ENCODE measurements around the gene PRSS36. TPM values are rescaled to one million over a fixed set of nuclear protein-coding genes. Genes with fewer than 3 reads are reported as not detected.

Gene PRSS36
- total and polyA plus RNA-seq, 9 of the 15 experiments (the other 6 are each of a cell fraction or from before 2014, with no cell fraction given), result 0.09 to 1.2 (median 0.54) TPM; not detected in 2

GRCh38 chr16:31117384-31118222, 32.3 kb downstream of the PRSS36 start, which contains the start of gene KAT8 (continued):
- TF ChIP-seq ZNF408 (CRISPR knock-in tag; IDR thresholded peaks at IDR 0.05; ENCODE audit: low read depth), result no peak
- TF ChIP-seq ZNF143 (CRISPR knock-in tag; IDR thresholded peaks at IDR 0.05), result no peak
- no peak for TF ChIP-seq ZC3H4 (CRISPR knock-in tag; IDR thresholded peaks at IDR 0.05; ENCODE audit: borderline replicate concordance)
- TF ChIP-seq IRF2 (CRISPR knock-in tag; IDR thresholded peaks at IDR 0.05), result no peak
- TF ChIP-seq GATA2 (CRISPR knock-in tag; IDR thresholded peaks at IDR 0.05), result no peak
- TF ChIP-seq USF1 (CRISPR knock-in tag; IDR thresholded peaks at IDR 0.05), result no peak
- TF ChIP-seq ZKSCAN8 (CRISPR knock-in tag; IDR thresholded peaks at IDR 0.05), result no peak
- TF ChIP-seq CSDE1 (IDR thresholded peaks at IDR 0.05), result no peak
- 0 out of 2 replicates have a peak, but pooled peaks have one; percentile 39 for TF ChIP-seq GATAD2B (IDR thresholded peaks at IDR 0.05; ENCODE audit: borderline replicate concordance)
- TF ChIP-seq ZBTB1 (CRISPR knock-in tag; IDR thresholded peaks at IDR 0.05; ENCODE audit: borderline replicate concordance, low read depth), result peak; percentile 82
- TF ChIP-seq EGR1 (conservative IDR thresholded peaks at IDR 0.05), result peak; percentile 32; the same call in 1 of the 2 replicates
- TF ChIP-seq, protein P1, sequence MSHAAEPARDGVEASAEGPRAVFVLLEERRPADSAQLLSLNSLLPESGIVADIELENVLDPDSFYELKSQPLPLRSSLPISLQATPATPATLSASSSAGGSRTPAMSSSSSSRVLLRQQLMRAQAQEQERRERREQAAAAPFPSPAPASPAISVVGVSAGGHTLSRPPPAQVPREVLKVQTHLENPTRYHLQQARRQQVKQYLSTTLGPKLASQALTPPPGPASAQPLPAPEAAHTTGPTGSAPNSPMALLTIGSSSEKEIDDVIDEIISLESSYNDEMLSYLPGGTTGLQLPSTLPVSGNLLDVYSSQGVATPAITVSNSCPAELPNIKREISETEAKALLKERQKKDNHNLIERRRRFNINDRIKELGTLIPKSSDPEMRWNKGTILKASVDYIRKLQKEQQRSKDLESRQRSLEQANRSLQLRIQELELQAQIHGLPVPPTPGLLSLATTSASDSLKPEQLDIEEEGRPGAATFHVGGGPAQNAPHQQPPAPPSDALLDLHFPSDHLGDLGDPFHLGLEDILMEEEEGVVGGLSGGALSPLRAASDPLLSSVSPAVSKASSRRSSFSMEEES (CRISPR knock-in tag; IDR thresholded peaks at IDR 0.05), result no peak
- TF ChIP-seq BRCA1 (IDR thresholded peaks at IDR 0.05), result no peak
- no peak for TF ChIP-seq BRCA1 (CRISPR knock-in tag; IDR thresholded peaks at IDR 0.05)
- TF ChIP-seq ZBTB40 (IDR thresholded peaks at IDR 0.05), result peak; percentile 98
- no peak for TF ChIP-seq ZBTB40 (CRISPR knock-in tag; IDR thresholded peaks at IDR 0.05)
- TF ChIP-seq HIVEP1 (CRISPR knock-in tag; IDR thresholded peaks at IDR 0.05), result 0 out of 2 replicates have a peak, but pooled peaks have one; percentile 40
- TF ChIP-seq NUFIP1 (IDR thresholded peaks at IDR 0.05; ENCODE audit: partially characterized antibody), result no peak

All from K562 (cell line).